Muscle layer of duodenum (tissue), 2 donors: ENCODE measurements around the gene RPP40.

Experiments used
- H3K27ac ChIP-seq: one replicate; pipeline ENCODE4 v1.7.0; 2013; ENCODE audit warnings: mild to moderate bottlenecking, low read length
- H3K27me3 ChIP-seq: one replicate; pipeline ENCODE4 v1.7.0; 2013; ENCODE audit warnings: low read depth, mild to moderate bottlenecking, control low read depth, low read length
- H3K36me3 ChIP-seq, 2 donors: one replicate each; pipeline ENCODE4 v1.7.0; 2013; ENCODE audit warnings: low read length in 2 of 2, control low read depth in 1 of 2, mild to moderate bottlenecking in 1 of 2; ENCODE audit not compliant: insufficient read depth in 2 of 2, control insufficient read depth in 1 of 2
- H3K4me1 ChIP-seq, 2 donors: one replicate each; pipeline ENCODE4 v1.7.0; 2013; ENCODE audit warnings: low read length in 2 of 2, mild to moderate bottlenecking in 2 of 2, control low read depth in 1 of 2, moderate library complexity in 1 of 2; ENCODE audit not compliant: insufficient read depth in 2 of 2, control insufficient read depth in 1 of 2
- H3K4me3 ChIP-seq, 2 donors: one replicate each; pipeline ENCODE4 v1.7.0; 2013; ENCODE audit warnings: low read length in 2 of 2, low read depth in 1 of 2, mild to moderate bottlenecking in 1 of 2
- H3K9me3 ChIP-seq, 2 donors: one replicate each; pipeline ENCODE4 v1.7.0; 2013; ENCODE audit warnings: low read length in 2 of 2, control low read depth in 1 of 2, mild to moderate bottlenecking in 1 of 2; ENCODE audit not compliant: control insufficient read depth in 1 of 2
- donor health status: healthy.

The RPP40 gene

GRCh38 chr6:4981761-4982160, 22.1 kb downstream of the RPP40 start:
- Histone ChIP-seq H3K27me3 (no peaks in the 10 kb centered on the region), H3K27ac (no peak overlapping the region), H3K4me1 (no peaks in the 10 kb centered on the region), H3K36me3 (no peaks in the 10 kb centered on the region), H3K9me3 (peaks cover 4 to 13% of the 10 kb centered on the region in 2 donors), H3K4me3 (no peak overlapping the region)

GRCh38 chr6:4979426-4979825, 24.4 kb downstream of the RPP40 start:
- Histone ChIP-seq H3K27ac (no peak overlapping the region), H3K4me3 (no peak overlapping the region), H3K36me3 (no peaks in the 10 kb centered on the region), H3K27me3 (no peaks in the 10 kb centered on the region), H3K9me3 (peaks cover 4 to 13% of the 10 kb centered on the region in 2 donors), H3K4me1 (no peaks in the 10 kb centered on the region)

- Histone ChIP-seq H3K36me3 (no peaks in the 10 kb centered on the region), H3K9me3 (peaks cover 4 to 13% of the 10 kb centered on the region in 2 donors), H3K27me3 (no peaks in the 10 kb centered on the region), H3K4me1 (no peaks in the 10 kb centered on the region), H3K4me3 (no peak overlapping the region), H3K27ac (no peak overlapping the region)
These were observed 26.4 kb downstream of the RPP40 start for GRCh38 chr6:4977468-4977867.

DNA sequence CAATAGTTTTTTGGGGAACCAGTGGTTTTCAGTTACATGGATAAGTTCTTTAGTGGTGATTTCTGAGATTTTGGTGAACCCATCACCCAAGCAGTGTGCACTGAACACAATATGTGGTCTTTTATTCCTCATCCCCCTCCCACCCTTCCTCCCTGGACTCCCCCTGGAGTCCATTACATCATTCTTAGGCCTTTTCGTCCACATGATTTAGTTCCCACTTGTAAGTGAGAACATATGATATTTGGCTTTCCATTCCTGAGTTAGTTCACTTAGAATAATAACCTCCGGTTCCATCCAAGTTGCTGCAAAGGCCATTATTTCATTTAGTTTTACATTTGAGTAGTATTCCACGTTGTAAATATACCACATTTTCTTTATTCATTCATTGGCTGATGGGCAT, 28.3 kb downstream of the RPP40 start:
- peaks cover 4 to 13% of the 10 kb centered on the region in 2 donors for H3K9me3 ChIP-seq
- peaks cover 0 to under 1% of the 10 kb centered on the region in 2 donors for H3K4me1 ChIP-seq
- no peaks in the 10 kb centered on the region for H3K36me3 ChIP-seq
- no peak overlapping the region for H3K27ac ChIP-seq
- no peak overlapping the region for H3K4me3 ChIP-seq
- H3K27me3 ChIP-seq = no peaks in the 10 kb centered on the region

DNA sequence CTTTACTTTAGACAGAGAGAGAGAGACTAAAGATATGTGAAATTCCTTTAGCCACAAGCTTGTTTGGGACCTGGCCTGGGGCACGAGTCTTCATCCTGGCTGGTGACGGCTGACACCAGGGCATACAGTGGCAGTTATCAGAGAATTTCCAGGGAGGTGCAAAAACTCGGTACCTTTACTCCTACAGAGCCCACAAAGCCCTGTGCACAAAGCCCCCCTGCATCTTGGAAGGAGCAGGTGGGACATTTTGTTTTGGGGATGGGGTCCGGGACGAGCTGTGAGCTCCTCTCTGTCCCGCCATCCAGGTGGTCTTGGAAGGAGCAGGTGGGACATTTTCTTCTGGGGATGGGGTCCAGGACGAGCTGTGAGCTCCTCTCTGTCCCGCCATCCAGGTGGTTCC, 28.9 kb downstream of the RPP40 start:
- Histone ChIP-seq H3K27me3 (no peaks in the 10 kb centered on the region), H3K4me3 (no peak overlapping the region), H3K4me1 (peaks cover 0 to 6% of the 10 kb centered on the region in 2 donors), H3K9me3 (peaks cover 4 to 13% of the 10 kb centered on the region in 2 donors), H3K36me3 (no peaks in the 10 kb centered on the region), H3K27ac (no peak overlapping the region)

GRCh38 chr6:4973982-4974745, 29.7 kb downstream of the RPP40 start:
- Histone ChIP-seq H3K4me3 (no peak overlapping the region), H3K9me3 (peaks cover 4 to 5% of the 10 kb centered on the region in 2 donors), H3K27ac (peak overlapping the region; percentile 40)

GRCh38 chr6:4973415-4973814, 30.4 kb downstream of the RPP40 start:
- no peaks in the 10 kb centered on the region for H3K27me3 ChIP-seq
- H3K36me3 ChIP-seq = no peaks in the 10 kb centered on the region
- no peak overlapping the region for H3K27ac ChIP-seq
- H3K4me1 ChIP-seq = peaks cover 0 to 7% of the 10 kb centered on the region in 2 donors
- no peak overlapping the region for H3K4me3 ChIP-seq
- peaks cover 2 to 4% of the 10 kb centered on the region in 2 donors for H3K9me3 ChIP-seq

More at GRCh38 chr6:4973982-4974745, 29.7 kb downstream of the RPP40 start:
- H3K36me3 ChIP-seq = no peaks in the 10 kb centered on the region
- peaks cover 0 to 7% of the 10 kb centered on the region in 2 donors for H3K4me1 ChIP-seq
- H3K27me3 ChIP-seq = no peaks in the 10 kb centered on the region

- H3K36me3 ChIP-seq = no peaks in the 10 kb centered on the region
- H3K4me3 ChIP-seq = no peak overlapping the region
- H3K27me3 ChIP-seq = no peaks in the 10 kb centered on the region
- H3K4me1 ChIP-seq = peaks cover 0 to 7% of the 10 kb centered on the region in 2 donors
- no peaks in the 10 kb centered on the region for H3K9me3 ChIP-seq
- H3K27ac ChIP-seq = no peak overlapping the region
These were observed 31.4 kb downstream of the RPP40 start for GRCh38 chr6:4972438-4972837.

DNA sequence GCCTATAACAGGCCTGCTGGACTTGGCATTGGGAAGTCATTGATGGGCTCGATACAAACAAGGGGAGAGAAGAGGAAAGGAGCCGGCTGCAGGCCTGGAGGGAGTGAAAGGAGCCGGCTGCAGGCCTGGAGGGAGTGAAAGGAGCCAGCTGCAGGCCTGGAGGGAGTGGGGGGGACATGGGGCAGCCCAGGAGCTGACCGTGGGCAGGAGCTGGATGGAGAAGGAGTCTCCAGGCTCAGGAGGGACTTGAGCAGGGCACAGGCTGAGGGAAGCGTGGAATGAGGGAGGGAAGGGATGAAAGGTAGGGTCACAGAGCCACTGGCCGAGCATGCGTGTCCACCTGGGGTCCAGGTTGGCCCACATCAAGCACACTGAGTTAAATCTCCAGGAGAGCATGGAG, 32.0 kb downstream of the RPP40 start:
- Histone ChIP-seq H3K27ac (no peak overlapping the region), H3K36me3 (no peaks in the 10 kb centered on the region), H3K9me3 (no peaks in the 10 kb centered on the region), H3K27me3 (no peaks in the 10 kb centered on the region), H3K4me1 (peaks cover 0 to 7% of the 10 kb centered on the region in 2 donors), H3K4me3 (no peak overlapping the region)

- H3K27me3 ChIP-seq = no peaks in the 10 kb centered on the region
- H3K27ac ChIP-seq = no peak overlapping the region
- no peaks in the 10 kb centered on the region for H3K9me3 ChIP-seq
- H3K4me3 ChIP-seq = no peak overlapping the region
- peaks cover 0 to 7% of the 10 kb centered on the region in 2 donors for H3K4me1 ChIP-seq
- no peaks in the 10 kb centered on the region for H3K36me3 ChIP-seq
These were observed 33.0 kb downstream of the RPP40 start for GRCh38 chr6:4970739-4971395.

GRCh38 chr6:4969609-4970285, 34.1 kb downstream of the RPP40 start:
- H3K36me3 ChIP-seq = no peaks in the 10 kb centered on the region
- no peak overlapping the region for H3K4me3 ChIP-seq
- no peak overlapping the region for H3K27ac ChIP-seq
- H3K4me1 ChIP-seq = peaks cover 0 to 14% of the 10 kb centered on the region in 2 donors
- no peaks in the 10 kb centered on the region for H3K27me3 ChIP-seq
- H3K9me3 ChIP-seq = no peaks in the 10 kb centered on the region
